Esophagus squamous epithelium (tissue), 4 donors: ENCODE measurements around the gene TMED3.

Experiments used
- POLR2A ChIP-seq, 4 donors: fragments of 450-650 bp; IDR thresholded peaks; one replicate each; pipeline ENCODE4 v1.6.1; 2017; ENCODE audit warnings: antibody characterized with exemption in 4 of 4, mild to moderate bottlenecking in 4 of 4, moderate library complexity in 3 of 4
- TF ChIP-seq, protein P1 (sequence below), 6 experiments: fragments of 450-650 bp in 4 of 6; fragments of 200-600 bp in 2 of 6; sonication (generic) in 2 of 6; IDR thresholded peaks; one replicate each; pipeline ENCODE4 v1.5.1; 2016 to 2019; ENCODE audit warnings: antibody characterized with exemption in 6 of 6, mild to moderate bottlenecking in 4 of 6, moderate library complexity in 4 of 6

DNA sequence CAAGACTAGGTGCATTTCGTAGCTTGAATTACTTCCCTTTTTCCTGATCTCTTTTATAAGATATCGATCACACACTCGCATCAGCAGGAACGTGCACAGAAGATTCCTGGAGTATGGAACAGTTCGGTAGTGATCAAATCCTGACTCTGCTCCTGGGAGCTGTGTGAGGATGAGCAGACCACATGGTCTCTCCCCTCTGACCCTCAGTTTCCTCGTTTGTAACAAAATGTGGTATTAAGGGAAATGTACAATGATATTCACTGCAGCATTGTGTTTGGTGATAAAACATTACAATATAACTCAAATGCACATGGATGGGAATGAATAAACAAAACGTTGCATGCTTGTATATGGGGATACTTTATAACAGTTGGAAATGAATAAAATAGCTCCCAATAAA, 26.7 kb downstream of the TMED3 start:
- TF ChIP-seq, protein P1, sequence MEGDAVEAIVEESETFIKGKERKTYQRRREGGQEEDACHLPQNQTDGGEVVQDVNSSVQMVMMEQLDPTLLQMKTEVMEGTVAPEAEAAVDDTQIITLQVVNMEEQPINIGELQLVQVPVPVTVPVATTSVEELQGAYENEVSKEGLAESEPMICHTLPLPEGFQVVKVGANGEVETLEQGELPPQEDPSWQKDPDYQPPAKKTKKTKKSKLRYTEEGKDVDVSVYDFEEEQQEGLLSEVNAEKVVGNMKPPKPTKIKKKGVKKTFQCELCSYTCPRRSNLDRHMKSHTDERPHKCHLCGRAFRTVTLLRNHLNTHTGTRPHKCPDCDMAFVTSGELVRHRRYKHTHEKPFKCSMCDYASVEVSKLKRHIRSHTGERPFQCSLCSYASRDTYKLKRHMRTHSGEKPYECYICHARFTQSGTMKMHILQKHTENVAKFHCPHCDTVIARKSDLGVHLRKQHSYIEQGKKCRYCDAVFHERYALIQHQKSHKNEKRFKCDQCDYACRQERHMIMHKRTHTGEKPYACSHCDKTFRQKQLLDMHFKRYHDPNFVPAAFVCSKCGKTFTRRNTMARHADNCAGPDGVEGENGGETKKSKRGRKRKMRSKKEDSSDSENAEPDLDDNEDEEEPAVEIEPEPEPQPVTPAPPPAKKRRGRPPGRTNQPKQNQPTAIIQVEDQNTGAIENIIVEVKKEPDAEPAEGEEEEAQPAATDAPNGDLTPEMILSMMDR (IDR thresholded peaks at IDR 0.05): no peak
- TF ChIP-seq POLR2A (IDR thresholded peaks at IDR 0.05): no peak
